ENCODE data around the gene POLR3H. TPM values are rescaled to one million over a fixed set of nuclear protein-coding genes. Genes with fewer than 3 reads are reported as not detected.
"Not testable (repeated sequence)": the region's sequence is repeated elsewhere in the genome, so short reads cannot be mapped to it uniquely, and the experiment has no call there.

The POLR3H gene
- 30.7 and 33.7 TPM in 2 replicates for polyA plus RNA-seq (2014; cell fraction: cytosol; rRNA removed)
- 20.4 and 33.4 TPM in 2 replicates for polyA plus RNA-seq (2014; cell fraction: nucleus; rRNA removed)

- peak; percentile 98 for DNase-seq (ENCODE audit: low spot score)
Measured at GRCh38 chr22:41543854-41544670, at the start of gene POLR3H. Gene POLR3H (minus strand): TSS chr22:41544470. CDS start chr22:41544101, 369 bp downstream.

GRCh38 chr22:41593336-41593960 is 49.2 kb upstream of the POLR3H start:
- not testable (repeated sequence) for DNase-seq (ENCODE audit: low spot score)

GRCh38 chr22:41589391-41590241 is 45.3 kb upstream of the POLR3H start, which contains the start of gene PMM1:
Gene PMM1 (minus strand): TSS chr22:41589840. CDS start chr22:41589805, 35 bp downstream.
- peak; percentile 100 for DNase-seq (ENCODE audit: low spot score)

- no peak for DNase-seq (ENCODE audit: low spot score)
Measured at GRCh38 chr22:41587347-41587723, 43.1 kb upstream of the POLR3H start.

- DNase-seq (ENCODE audit: low spot score): no peak
Measured at GRCh38 chr22:41585898-41586297, 41.6 kb upstream of the POLR3H start.

- no peak for DNase-seq (ENCODE audit: low spot score)
Measured at GRCh38 chr22:41584881-41585280, 40.6 kb upstream of the POLR3H start.

- no peak for DNase-seq (ENCODE audit: low spot score)
Measured at GRCh38 chr22:41582694-41583093, 38.4 kb upstream of the POLR3H start.

- no peak for DNase-seq (ENCODE audit: low spot score)
Measured at GRCh38 chr22:41579997-41580355, 35.7 kb upstream of the POLR3H start.

GRCh38 chr22:41579297-41579996 is 35.2 kb upstream of the POLR3H start:
- no peak for DNase-seq (ENCODE audit: low spot score)

- no peak for DNase-seq (ENCODE audit: low spot score)
Measured at GRCh38 chr22:41578818-41579217, 34.5 kb upstream of the POLR3H start.

- DNase-seq (ENCODE audit: low spot score): no peak
Measured at GRCh38 chr22:41578114-41578513, 33.8 kb upstream of the POLR3H start.

- peak; percentile 80 for DNase-seq (ENCODE audit: low spot score)
Measured at GRCh38 chr22:41576877-41577276, 32.6 kb upstream of the POLR3H start.

- no peak for DNase-seq (ENCODE audit: low spot score)
Measured at GRCh38 chr22:41575533-41575932, 31.3 kb upstream of the POLR3H start.

GRCh38 chr22:41574847-41575381 is 30.6 kb upstream of the POLR3H start:
- DNase-seq (ENCODE audit: low spot score): no peak

- no peak for DNase-seq (ENCODE audit: low spot score)
Measured at GRCh38 chr22:41573677-41574076, 29.4 kb upstream of the POLR3H start.

GRCh38 chr22:41572305-41572704 is 28.0 kb upstream of the POLR3H start:
- not testable (repeated sequence) for DNase-seq (ENCODE audit: low spot score)

GRCh38 chr22:41571786-41572185 is 27.5 kb upstream of the POLR3H start:
- no peak for DNase-seq (ENCODE audit: low spot score)

- no peak for DNase-seq (ENCODE audit: low spot score)
Measured at GRCh38 chr22:41570221-41570620, 26.0 kb upstream of the POLR3H start.

- DNase-seq (ENCODE audit: low spot score): peak; percentile 69
Measured at GRCh38 chr22:41568811-41569210, 24.5 kb upstream of the POLR3H start.

- no peak for DNase-seq (ENCODE audit: low spot score)
Measured at GRCh38 chr22:41567512-41567768, 23.2 kb upstream of the POLR3H start.

- peak; percentile 34 for DNase-seq (ENCODE audit: low spot score)
Measured at GRCh38 chr22:41565403-41566054, 21.3 kb upstream of the POLR3H start.

All from SK-N-DZ (cell line).